ENCODE measurements around the gene CST1. TPM values are rescaled to one million over a fixed set of nuclear protein-coding genes. Genes with fewer than 3 reads are reported as not detected.

Gene CST1
- total and polyA plus RNA-seq, 9 donors: 0.11 to 2.3 TPM; not detected in 7

- 75 to 79% (median 77%) methylated on average over 4 of the region's 4 CpGs for WGBS, 3 donors
- H3K9me3 ChIP-seq: no peaks in the 10 kb centered on the region
- H3K36me3 ChIP-seq: no peaks in the 10 kb centered on the region
- intact Hi-C loops (cut with DNase I): no loop called here
- H3K4me1 ChIP-seq (ENCODE audit: insufficient read depth): no peaks in the 10 kb centered on the region
- no peaks in the 10 kb centered on the region for H3K27me3 ChIP-seq
- TF ChIP-seq CTCF (IDR thresholded peaks at IDR 0.05) (no peak), EP300 (IDR thresholded peaks at IDR 0.05) (no peak), POLR2A (IDR thresholded peaks at IDR 0.05) (no peak)
- H3K27ac ChIP-seq: no peak overlapping the region
- no peak for DNase-seq
- H3K4me3 ChIP-seq: no peak overlapping the region
These were observed 4.0 kb upstream of the CST1 start for GRCh38 chr20:23754731-23755130.

GRCh38 chr20:23753589-23753988 lies 2.9 kb upstream of the CST1 start:
- intact Hi-C loops (cut with DNase I): no loop called here
- Histone ChIP-seq H3K4me1 (ENCODE audit: insufficient read depth) (no peaks in the 10 kb centered on the region), H3K27me3 (no peaks in the 10 kb centered on the region), H3K36me3 (no peaks in the 10 kb centered on the region), H3K9me3 (no peaks in the 10 kb centered on the region), H3K4me3 (no peak overlapping the region), H3K27ac (no peak overlapping the region)
- TF ChIP-seq POLR2A (IDR thresholded peaks at IDR 0.05) (no peak), CTCF (IDR thresholded peaks at IDR 0.05) (no peak), EP300 (IDR thresholded peaks at IDR 0.05) (no peak)
- 56 to 86% (median 69%) methylated on average over 2 of the region's 2 CpGs for WGBS, 3 donors
- DNase-seq: no peak

- Histone ChIP-seq H3K36me3 (no peaks in the 10 kb centered on the region), H3K9me3 (no peaks in the 10 kb centered on the region), H3K4me3 (no peak overlapping the region), H3K27ac (no peak overlapping the region), H3K27me3 (no peaks in the 10 kb centered on the region), H3K4me1 (ENCODE audit: insufficient read depth) (no peaks in the 10 kb centered on the region)
- no peak for DNase-seq
- WGBS, 3 donors: 89 to 93% (median 90%) methylated on average over 3 of the region's 3 CpGs
- TF ChIP-seq POLR2A (IDR thresholded peaks at IDR 0.05): no peak
- no peak for TF ChIP-seq CTCF (IDR thresholded peaks at IDR 0.05)
- TF ChIP-seq EP300 (IDR thresholded peaks at IDR 0.05): no peak
- intact Hi-C loops (cut with DNase I): no loop called here
These were observed 2.4 kb upstream of the CST1 start for GRCh38 chr20:23753194-23753548.

- no peak for TF ChIP-seq CTCF (IDR thresholded peaks at IDR 0.05)
- TF ChIP-seq EP300 (IDR thresholded peaks at IDR 0.05): no peak
- TF ChIP-seq POLR2A (IDR thresholded peaks at IDR 0.05): no peak
- Histone ChIP-seq H3K4me3 (no peak overlapping the region), H3K36me3 (no peaks in the 10 kb centered on the region), H3K9me3 (no peaks in the 10 kb centered on the region), H3K4me1 (ENCODE audit: insufficient read depth) (no peaks in the 10 kb centered on the region), H3K27me3 (no peaks in the 10 kb centered on the region), H3K27ac (no peak overlapping the region)
- intact Hi-C loops (cut with DNase I): no loop called here
- DNase-seq: no peak
- WGBS, 3 donors: 79 to 90% (median 82%) methylated on average over 11 of the region's 11 CpGs
These were observed 1.9 kb upstream of the CST1 start for GRCh38 chr20:23752481-23753193.
